C4-2B (cell line): ENCODE results near the gene FAM78B.

Experiments used
- ZFX ChIP-seq: fragments of 450-650 bp; IDR thresholded peaks from 2 replicates; pipeline ENCODE4 v1.6.1; 2017
- TF ChIP-seq, protein P1 (sequence below): fragments of 450-650 bp; conservative IDR thresholded peaks from 2 replicates; pipeline ENCODE4 v1.5.1; 2017; ENCODE audit warnings: mild to moderate bottlenecking

GRCh38 chr1:166064951-166065350 is 101.8 kb downstream of the FAM78B start:
- TF ChIP-seq, protein P1, sequence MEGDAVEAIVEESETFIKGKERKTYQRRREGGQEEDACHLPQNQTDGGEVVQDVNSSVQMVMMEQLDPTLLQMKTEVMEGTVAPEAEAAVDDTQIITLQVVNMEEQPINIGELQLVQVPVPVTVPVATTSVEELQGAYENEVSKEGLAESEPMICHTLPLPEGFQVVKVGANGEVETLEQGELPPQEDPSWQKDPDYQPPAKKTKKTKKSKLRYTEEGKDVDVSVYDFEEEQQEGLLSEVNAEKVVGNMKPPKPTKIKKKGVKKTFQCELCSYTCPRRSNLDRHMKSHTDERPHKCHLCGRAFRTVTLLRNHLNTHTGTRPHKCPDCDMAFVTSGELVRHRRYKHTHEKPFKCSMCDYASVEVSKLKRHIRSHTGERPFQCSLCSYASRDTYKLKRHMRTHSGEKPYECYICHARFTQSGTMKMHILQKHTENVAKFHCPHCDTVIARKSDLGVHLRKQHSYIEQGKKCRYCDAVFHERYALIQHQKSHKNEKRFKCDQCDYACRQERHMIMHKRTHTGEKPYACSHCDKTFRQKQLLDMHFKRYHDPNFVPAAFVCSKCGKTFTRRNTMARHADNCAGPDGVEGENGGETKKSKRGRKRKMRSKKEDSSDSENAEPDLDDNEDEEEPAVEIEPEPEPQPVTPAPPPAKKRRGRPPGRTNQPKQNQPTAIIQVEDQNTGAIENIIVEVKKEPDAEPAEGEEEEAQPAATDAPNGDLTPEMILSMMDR, result no peak
- no peak for TF ChIP-seq ZFX
